ENCODE data around the gene DCTD.
A peak's percentile ranks its signal among the peaks of the same experiment; 100 is the strongest.

DCTD gene

DNA sequence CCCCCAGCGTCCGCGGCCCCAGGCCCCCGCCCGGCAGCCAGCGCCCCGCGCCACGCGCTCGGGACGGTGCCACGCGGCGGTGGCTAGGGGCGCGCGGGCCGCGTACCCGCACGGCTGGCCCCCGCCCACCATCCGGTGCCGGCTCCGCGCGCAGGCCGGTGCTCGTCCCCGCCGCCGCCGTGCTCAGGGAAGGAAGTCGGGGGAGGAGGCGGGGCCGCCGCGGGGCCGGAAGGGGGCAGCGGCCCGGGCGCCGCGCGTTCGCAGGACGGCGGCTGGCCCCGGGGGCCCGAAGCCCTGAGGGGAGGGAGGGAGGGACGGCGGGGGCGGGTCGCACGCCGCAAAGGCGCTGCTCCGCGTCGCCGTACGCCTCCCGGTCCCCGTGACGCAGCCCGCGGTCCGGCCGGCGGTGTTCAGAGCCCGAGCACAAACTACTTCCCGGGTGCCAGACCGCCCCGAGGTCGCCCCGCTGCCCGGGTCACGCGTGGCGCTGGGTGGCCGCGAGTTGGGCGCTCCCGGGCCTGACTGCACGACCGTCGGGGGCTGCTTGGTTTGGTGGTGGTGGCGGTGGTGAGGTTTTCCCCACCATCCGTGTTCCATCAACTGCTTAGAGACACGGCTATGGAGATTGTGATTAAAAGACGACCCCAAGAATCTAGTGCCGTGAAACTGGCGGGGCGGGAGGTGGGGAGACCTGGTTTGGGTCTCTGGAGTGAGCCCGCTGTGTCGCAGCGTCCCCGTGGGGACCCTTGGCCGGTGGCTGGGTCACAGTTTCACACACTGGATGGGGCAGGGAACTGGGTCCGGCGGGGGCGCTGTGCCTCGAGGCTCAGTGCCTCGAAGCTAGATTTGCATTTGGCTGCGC, at the start of gene DCTD:
DCTD (minus strand) TSS at position 205 of the 862 bp plus-strand sequence. CDS start 1,818 bp downstream, outside the sequence.
- peak; percentile 92 for DNase-seq (ENCODE audit: low spot score)

DNA sequence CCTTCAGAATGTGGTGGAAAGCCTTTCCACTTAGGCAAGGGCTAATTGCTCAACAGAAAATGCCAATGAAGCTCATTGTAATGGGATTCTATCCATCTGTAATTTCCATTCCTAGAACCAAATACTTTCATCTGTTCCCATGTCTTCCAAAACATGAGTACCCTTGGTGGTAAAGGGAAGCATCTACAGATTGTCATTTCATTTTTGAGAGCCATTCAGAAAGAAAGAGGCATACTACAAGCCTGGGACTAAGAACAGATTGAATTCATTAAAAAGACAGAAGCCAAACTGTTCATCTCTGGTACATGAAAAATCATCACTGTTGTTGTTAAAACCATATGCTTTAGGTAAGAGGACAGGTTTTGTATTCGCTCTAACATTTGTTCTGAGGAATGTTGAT, 43.6 kb upstream of the DCTD start:
- DNase-seq (ENCODE audit: low spot score): no peak
- no peak for TF ChIP-seq CTCF (IDR thresholded peaks at IDR 0.05; ENCODE audit: extremely low read depth, missing control alignments)

More for the DNA sequence above, at the start of gene DCTD:
- peak; percentile 48 for TF ChIP-seq CTCF (IDR thresholded peaks at IDR 0.05; ENCODE audit: extremely low read depth, missing control alignments)

DNA sequence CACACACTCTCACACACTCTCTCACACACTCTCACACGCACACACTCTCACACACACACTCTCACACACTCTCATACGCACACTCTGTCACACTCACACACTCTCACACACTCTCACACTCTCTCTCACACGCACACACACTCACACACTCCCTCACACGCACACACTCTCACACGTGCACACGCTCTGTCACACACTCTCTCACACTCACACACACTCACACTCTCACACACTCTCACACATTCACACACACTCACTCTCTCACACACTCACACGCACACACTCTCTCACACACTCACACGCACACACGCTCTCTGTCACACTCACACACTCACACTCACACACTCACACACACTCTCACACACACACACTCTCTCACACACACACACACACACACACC, 43.0 kb upstream of the DCTD start:
- no peak for DNase-seq (ENCODE audit: low spot score)
- no peak for TF ChIP-seq CTCF (IDR thresholded peaks at IDR 0.05; ENCODE audit: extremely low read depth, missing control alignments)

- no peak for DNase-seq (ENCODE audit: low spot score)
- no peak for TF ChIP-seq CTCF (IDR thresholded peaks at IDR 0.05; ENCODE audit: extremely low read depth, missing control alignments)
Observed at GRCh38 chr4:182955411-182955810, 38.2 kb upstream of the DCTD start.

- no peak for TF ChIP-seq CTCF (IDR thresholded peaks at IDR 0.05; ENCODE audit: extremely low read depth, missing control alignments)
- DNase-seq (ENCODE audit: low spot score): no peak
Observed at GRCh38 chr4:182944484-182945213, 27.5 kb upstream of the DCTD start.

DNA sequence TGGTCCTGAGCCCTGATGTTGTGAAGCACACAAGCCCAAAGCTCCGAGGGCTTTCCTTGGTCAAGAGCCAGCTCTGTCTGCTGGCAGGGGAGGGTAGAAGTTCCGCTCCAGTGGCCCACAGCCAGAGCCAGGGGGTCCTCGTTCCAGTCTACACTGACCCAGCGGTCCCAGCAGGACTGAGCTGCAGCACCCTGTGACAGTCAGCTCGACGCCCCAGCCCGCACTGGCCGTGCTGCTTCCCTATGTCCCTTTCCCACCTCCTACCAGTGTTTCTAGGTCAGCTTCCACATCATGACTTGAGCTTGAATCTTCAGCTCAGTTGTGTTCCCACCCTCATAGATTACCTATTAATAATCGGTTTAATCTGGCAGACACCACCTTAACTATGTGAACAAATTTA, 22.5 kb upstream of the DCTD start:
- DNase-seq (ENCODE audit: low spot score): no peak

More for the DNA sequence above, 22.5 kb upstream of the DCTD start:
- TF ChIP-seq CTCF (IDR thresholded peaks at IDR 0.05; ENCODE audit: extremely low read depth, missing control alignments): no peak

Data from GM20000 (cell line).